Epidermal melanocyte (primary cell): Measurements from ENCODE around the gene STEAP2.

Experiments used
- DNase-seq: peaks from one replicate; pipeline ENCODE4 v3.0.0; 2011; ENCODE audit warnings: low spot score; ENCODE audit not compliant: insufficient read length

Gene STEAP2

GRCh38 chr7:90269163-90269562, 57.6 kb downstream of the STEAP2 start:
- no peak for DNase-seq

GRCh38 chr7:90270431-90271178, 59.1 kb downstream of the STEAP2 start:
- DNase-seq: no peak

DNA sequence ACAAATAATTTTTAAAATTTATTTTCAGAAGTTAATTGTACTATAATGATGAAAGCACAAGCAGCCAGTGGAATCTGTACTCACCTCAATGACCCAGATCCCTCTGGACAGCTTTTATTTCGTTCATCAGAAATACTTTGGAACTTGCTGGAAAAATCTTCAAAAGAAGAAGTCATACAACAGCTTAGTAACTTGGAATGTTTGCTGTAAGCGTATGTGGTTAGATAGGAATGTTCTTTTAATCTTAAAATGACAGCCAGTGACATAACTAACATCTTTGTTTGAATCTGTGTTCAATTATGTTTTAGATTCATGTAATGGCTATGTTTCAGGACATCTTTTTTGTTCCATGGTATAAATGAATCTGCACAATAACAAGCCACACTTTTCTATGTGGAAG, 60.2 kb downstream of the STEAP2 start:
- peak; percentile 27 for DNase-seq

- no peak for DNase-seq
Measured at GRCh38 chr7:90272242-90272641, 60.7 kb downstream of the STEAP2 start.

DNA sequence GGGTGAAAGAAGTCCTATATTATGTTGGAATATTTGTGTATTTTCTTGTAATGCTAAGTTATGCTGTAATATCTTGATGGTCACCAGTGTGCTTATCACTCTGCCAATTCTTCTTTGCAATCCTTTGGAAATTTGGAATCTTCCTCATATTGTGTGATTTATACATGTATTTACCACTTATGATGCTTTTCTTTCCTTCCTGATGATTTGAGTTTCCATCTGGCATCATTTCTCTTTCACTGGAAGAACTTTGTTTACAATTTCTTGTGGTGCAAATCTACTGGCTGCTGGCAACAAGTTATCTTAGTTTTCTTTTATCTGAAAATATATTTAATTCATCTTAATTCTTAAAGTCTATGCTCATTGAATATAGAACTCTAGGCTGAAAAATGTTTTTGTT, 62.6 kb downstream of the STEAP2 start:
- no peak for DNase-seq

GRCh38 chr7:90276033-90276728, 64.6 kb downstream of the STEAP2 start:
- no peak for DNase-seq
